ENCODE results near the gene AFF1.
"Not testable (repeated sequence)": the region's sequence is repeated elsewhere in the genome, so short reads cannot be mapped to it uniquely, and the experiment has no call there.

AFF1 gene

GRCh38 chr4:87118826-87119225 lies 184.0 kb downstream of the AFF1 start:
- DNase-seq, result no peak

GRCh38 chr4:87120010-87120409 lies 185.2 kb downstream of the AFF1 start:
- no peak for DNase-seq

GRCh38 chr4:87120411-87121162 lies 185.8 kb downstream of the AFF1 start:
- no peak for DNase-seq

- DNase-seq, result no peak
These were observed 186.7 kb downstream of the AFF1 start for GRCh38 chr4:87121341-87122065.

GRCh38 chr4:87122252-87122651 lies 187.4 kb downstream of the AFF1 start:
- no peak for DNase-seq

- DNase-seq, result no peak
These were observed 191.2 kb downstream of the AFF1 start for GRCh38 chr4:87126056-87126455.

- no peak for DNase-seq
These were observed 193.3 kb downstream of the AFF1 start for GRCh38 chr4:87128006-87128705.

- DNase-seq, result no peak
These were observed 194.9 kb downstream of the AFF1 start for GRCh38 chr4:87129681-87130080.

GRCh38 chr4:87130985-87131703 lies 196.3 kb downstream of the AFF1 start:
- DNase-seq, result no peak

GRCh38 chr4:87132035-87132434 lies 197.2 kb downstream of the AFF1 start:
- DNase-seq, result no peak

- no peak for DNase-seq
These were observed 198.4 kb downstream of the AFF1 start for GRCh38 chr4:87133183-87133582.

- no peak for DNase-seq
These were observed 199.3 kb downstream of the AFF1 start for GRCh38 chr4:87134122-87134521.

- DNase-seq, result no peak
These were observed 206.6 kb downstream of the AFF1 start for GRCh38 chr4:87141428-87141827.

- no peak for DNase-seq
These were observed 209.5 kb downstream of the AFF1 start for GRCh38 chr4:87144356-87144755.

GRCh38 chr4:87145934-87146333 lies 211.1 kb downstream of the AFF1 start:
- DNase-seq, result not testable (repeated sequence)

- DNase-seq, result no peak
These were observed 212.3 kb downstream of the AFF1 start for GRCh38 chr4:87147116-87147515.

GRCh38 chr4:87150498-87151261 lies 215.9 kb downstream of the AFF1 start:
- DNase-seq, result peak; percentile 46

GRCh38 chr4:87151730-87152129 lies 216.9 kb downstream of the AFF1 start:
- DNase-seq, result no peak

- DNase-seq, result no peak
These were observed 217.7 kb downstream of the AFF1 start for GRCh38 chr4:87152310-87153041.

GRCh38 chr4:87153078-87153870 lies 218.5 kb downstream of the AFF1 start:
- no peak for DNase-seq

GRCh38 chr4:87165892-87166291 lies 231.1 kb downstream of the AFF1 start:
- no peak for DNase-seq
